ENCODE measurements around the gene SGCG. TPM values are rescaled to one million over a fixed set of nuclear protein-coding genes. Genes with fewer than 3 reads are reported as not detected.
"Not testable (repeated sequence)": the region's sequence is repeated elsewhere in the genome, so short reads cannot be mapped to it uniquely, and the experiment has no call there.

SGCG gene
- total and polyA plus RNA-seq, 5 donors from 2014 or later = not detected

DNA sequence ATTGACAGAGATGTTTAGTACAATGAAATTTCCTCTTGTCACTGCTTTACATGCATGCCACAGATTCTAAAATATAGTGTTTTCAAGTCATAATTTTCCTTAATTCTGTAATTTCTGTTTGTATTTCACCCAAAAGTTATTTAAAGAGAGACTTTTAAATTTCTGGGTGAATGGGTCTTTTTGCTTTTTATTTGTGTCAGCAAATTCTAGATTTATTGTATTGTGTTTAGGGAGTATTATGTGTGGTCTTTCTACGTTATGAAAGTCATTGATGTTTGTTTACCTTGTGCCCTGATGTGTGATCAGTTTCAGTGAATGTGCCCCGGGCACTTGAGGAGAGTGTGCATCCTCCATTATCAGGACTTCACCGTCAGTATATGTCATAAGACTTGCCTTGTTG, 92.7 kb downstream of the SGCG start:
- no peaks in the 10 kb centered on the region for H3K9me3 ChIP-seq (ENCODE audit: control insufficient read depth in 2 of 2, low read length in 2 of 2)
- Mint-ChIP-seq H3K9me3 (peaks cover 0 to 3% (median 0%) of the 10 kb centered on the region in 7 donors), H3K27me3 (peaks cover 2% of the 10 kb centered on the region), H3K4me1 (no peaks in the 10 kb centered on the region), H3K36me3 (no peaks in the 10 kb centered on the region), H3K4me3 (no peak overlapping the region), H3K27ac (no peak overlapping the region)
- ATAC-seq (ENCODE audit: low read depth in 2 of 2) (no peak), DNase-seq (no peak)
- no peak overlapping the region for H3K4me3 ChIP-seq (ENCODE audit: low read depth, low read length)
- H3K27ac ChIP-seq (ENCODE audit: insufficient read depth, low read length, poor library complexity, severe bottlenecking) = no peak overlapping the region
- no peaks in the 10 kb centered on the region for H3K36me3 ChIP-seq (ENCODE audit: control insufficient read depth, insufficient read depth, low read length)
- no peaks in the 10 kb centered on the region for H3K27me3 ChIP-seq (ENCODE audit: control insufficient read depth, insufficient read depth, low read length)
- H3K4me1 ChIP-seq (ENCODE audit: control insufficient read depth, insufficient read depth, low read length, poor library complexity, severe bottlenecking) = no peaks in the 10 kb centered on the region

DNA sequence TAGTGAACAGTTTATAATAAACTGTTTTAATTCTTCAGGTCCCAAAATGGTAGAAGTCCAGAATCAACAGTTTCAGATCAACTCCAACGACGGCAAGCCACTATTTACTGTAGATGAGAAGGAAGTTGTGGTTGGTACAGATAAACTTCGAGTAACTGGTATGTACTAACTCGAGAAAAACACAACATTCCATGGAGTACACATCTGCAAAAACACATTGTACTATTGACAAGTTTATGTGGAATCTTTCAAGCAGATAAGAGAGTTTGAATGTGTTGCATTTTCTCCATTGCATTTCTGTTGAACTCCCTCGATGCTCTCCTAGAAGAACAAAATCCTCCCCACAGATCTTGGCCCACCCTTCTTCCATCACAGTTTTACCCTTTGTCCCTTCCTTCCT, 98.5 kb downstream of the SGCG start:
- no peaks in the 10 kb centered on the region for H3K4me1 ChIP-seq (ENCODE audit: control insufficient read depth, insufficient read depth, low read length, poor library complexity, severe bottlenecking)
- H3K27me3 ChIP-seq (ENCODE audit: control insufficient read depth, insufficient read depth, low read length) = no peaks in the 10 kb centered on the region
- H3K27ac ChIP-seq (ENCODE audit: insufficient read depth, low read length, poor library complexity, severe bottlenecking) = no peak overlapping the region
- no peak for DNase-seq
- peaks cover 4% of the 10 kb centered on the region for H3K27me3 Mint-ChIP-seq
- peaks cover 0 to 2% of the 10 kb centered on the region in 2 experiments for H3K9me3 ChIP-seq (ENCODE audit: control insufficient read depth in 2 of 2, low read length in 2 of 2)
- H3K4me1 Mint-ChIP-seq = no peaks in the 10 kb centered on the region
- H3K36me3 ChIP-seq (ENCODE audit: control insufficient read depth, insufficient read depth, low read length) = no peaks in the 10 kb centered on the region
- ATAC-seq (ENCODE audit: low read depth in 2 of 2) = no peak
- H3K4me3 ChIP-seq (ENCODE audit: low read depth, low read length) = no peak overlapping the region
- H3K36me3 Mint-ChIP-seq = no peaks in the 10 kb centered on the region
- no peak overlapping the region for H3K27ac Mint-ChIP-seq
- H3K9me3 Mint-ChIP-seq = peaks cover 0 to 6% (median 1%) of the 10 kb centered on the region in 7 donors
- H3K4me3 Mint-ChIP-seq = no peak overlapping the region

DNA sequence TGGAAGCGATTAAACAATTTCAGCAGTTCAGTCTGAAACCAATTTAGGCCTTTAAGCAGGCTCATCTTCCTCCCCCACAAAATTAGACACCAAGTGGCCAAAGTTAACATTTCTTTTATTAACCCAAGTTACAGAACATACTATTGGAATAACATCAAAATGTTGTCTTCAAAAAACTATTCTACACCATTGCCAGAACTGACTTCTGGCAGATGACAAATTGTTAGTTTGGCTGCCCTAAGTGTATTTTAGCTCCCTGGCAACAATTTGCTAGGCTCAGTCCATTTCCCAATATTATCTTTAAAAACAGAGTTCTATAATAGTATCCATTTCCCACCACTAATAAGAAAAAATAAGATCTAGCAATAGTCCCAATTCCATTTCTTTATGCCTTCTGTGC, 107.8 kb downstream of the SGCG start:
- Mint-ChIP-seq H3K27ac (no peak overlapping the region), H3K4me3 (no peak overlapping the region)
- no peak for ATAC-seq (ENCODE audit: low read depth in 2 of 2)

GRCh38 chr13:23288995-23289394, 108.2 kb downstream of the SGCG start:
- Mint-ChIP-seq H3K36me3 (no peaks in the 10 kb centered on the region), H3K27ac (no peak overlapping the region), H3K9me3 (peaks cover 0 to 6% (median 0%) of the 10 kb centered on the region in 7 donors), H3K27me3 (peaks cover 8% of the 10 kb centered on the region), H3K4me1 (no peaks in the 10 kb centered on the region), H3K4me3 (no peak overlapping the region)
- Histone ChIP-seq H3K4me3 (ENCODE audit: low read depth, low read length) (no peak overlapping the region), H3K9me3 (ENCODE audit: control insufficient read depth in 2 of 2, low read length in 2 of 2) (no peaks in the 10 kb centered on the region), H3K4me1 (ENCODE audit: control insufficient read depth, insufficient read depth, low read length, poor library complexity, severe bottlenecking) (no peaks in the 10 kb centered on the region), H3K27ac (ENCODE audit: insufficient read depth, low read length, poor library complexity, severe bottlenecking) (no peak overlapping the region), H3K27me3 (ENCODE audit: control insufficient read depth, insufficient read depth, low read length) (peaks cover 5% of the 10 kb centered on the region), H3K36me3 (ENCODE audit: control insufficient read depth, insufficient read depth, low read length) (no peaks in the 10 kb centered on the region)
- ATAC-seq (ENCODE audit: low read depth in 2 of 2) (no peak), DNase-seq (no peak)

More for the DNA sequence above, 107.8 kb downstream of the SGCG start:
- Histone ChIP-seq H3K4me1 (ENCODE audit: control insufficient read depth, insufficient read depth, low read length, poor library complexity, severe bottlenecking) (no peaks in the 10 kb centered on the region), H3K36me3 (ENCODE audit: control insufficient read depth, insufficient read depth, low read length) (no peaks in the 10 kb centered on the region), H3K27ac (ENCODE audit: insufficient read depth, low read length, poor library complexity, severe bottlenecking) (no peak overlapping the region), H3K27me3 (ENCODE audit: control insufficient read depth, insufficient read depth, low read length) (peaks cover 5% of the 10 kb centered on the region), H3K9me3 (ENCODE audit: control insufficient read depth in 2 of 2, low read length in 2 of 2) (no peaks in the 10 kb centered on the region), H3K4me3 (ENCODE audit: low read depth, low read length) (no peak overlapping the region)
- Mint-ChIP-seq H3K36me3 (no peaks in the 10 kb centered on the region), H3K4me1 (no peaks in the 10 kb centered on the region), H3K9me3 (peaks cover 0 to 6% (median 0%) of the 10 kb centered on the region in 7 donors), H3K27me3 (peaks cover 8% of the 10 kb centered on the region)
- no peak for DNase-seq

DNA sequence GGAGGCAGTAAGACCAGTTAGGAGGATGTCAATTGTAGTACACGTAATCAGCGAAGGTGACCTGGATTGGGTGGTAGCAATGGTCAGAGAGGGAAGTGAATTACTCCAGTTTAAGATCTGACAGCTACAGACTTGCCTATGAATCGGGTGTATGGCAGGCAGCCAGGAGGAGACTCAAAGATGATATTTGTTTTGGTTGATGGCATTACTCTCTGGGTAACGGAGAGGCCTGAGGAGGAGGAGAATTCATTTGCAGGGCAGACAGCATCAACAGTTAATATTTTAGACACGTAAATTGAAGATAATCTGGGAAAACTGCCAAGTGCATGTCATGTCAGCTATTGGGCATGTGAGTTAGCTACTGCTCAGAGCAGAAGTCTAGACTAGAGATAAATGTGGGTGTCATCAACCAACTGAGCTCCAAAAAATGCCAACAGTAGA, 109.2 kb downstream of the SGCG start:
- no peak for DNase-seq
- Mint-ChIP-seq H3K4me3 (no peak overlapping the region), H3K27ac (no peak overlapping the region), H3K4me1 (no peaks in the 10 kb centered on the region), H3K36me3 (no peaks in the 10 kb centered on the region), H3K9me3 (peaks cover 0 to 5% (median 0%) of the 10 kb centered on the region in 7 donors), H3K27me3 (peaks cover 8% of the 10 kb centered on the region)
- Histone ChIP-seq H3K27ac (ENCODE audit: insufficient read depth, low read length, poor library complexity, severe bottlenecking) (no peak overlapping the region), H3K36me3 (ENCODE audit: control insufficient read depth, insufficient read depth, low read length) (no peaks in the 10 kb centered on the region), H3K4me3 (ENCODE audit: low read depth, low read length) (no peak overlapping the region), H3K9me3 (ENCODE audit: control insufficient read depth in 2 of 2, low read length in 2 of 2) (no peaks in the 10 kb centered on the region), H3K27me3 (ENCODE audit: control insufficient read depth, insufficient read depth, low read length) (peaks cover 5% of the 10 kb centered on the region), H3K4me1 (ENCODE audit: control insufficient read depth, insufficient read depth, low read length, poor library complexity, severe bottlenecking) (no peaks in the 10 kb centered on the region)
- ATAC-seq (ENCODE audit: low read depth in 2 of 2) = no peak

GRCh38 chr13:23292586-23292985, 111.8 kb downstream of the SGCG start:
- Histone ChIP-seq H3K9me3 (ENCODE audit: control insufficient read depth in 2 of 2, low read length in 2 of 2) (no peaks in the 10 kb centered on the region), H3K27ac (ENCODE audit: insufficient read depth, low read length, poor library complexity, severe bottlenecking) (no peak overlapping the region), H3K27me3 (ENCODE audit: control insufficient read depth, insufficient read depth, low read length) (peaks cover 3% of the 10 kb centered on the region), H3K4me1 (ENCODE audit: control insufficient read depth, insufficient read depth, low read length, poor library complexity, severe bottlenecking) (no peaks in the 10 kb centered on the region), H3K4me3 (ENCODE audit: low read depth, low read length) (no peak overlapping the region), H3K36me3 (ENCODE audit: control insufficient read depth, insufficient read depth, low read length) (no peaks in the 10 kb centered on the region)
- Mint-ChIP-seq H3K9me3 (peaks cover 0 to 5% (median 0%) of the 10 kb centered on the region in 7 donors), H3K27me3 (peaks cover 20% of the 10 kb centered on the region), H3K4me1 (no peaks in the 10 kb centered on the region), H3K4me3 (no peak overlapping the region), H3K27ac (no peak overlapping the region), H3K36me3 (no peaks in the 10 kb centered on the region)
- no peak for DNase-seq
- no peak for ATAC-seq (ENCODE audit: low read depth in 2 of 2)

DNA sequence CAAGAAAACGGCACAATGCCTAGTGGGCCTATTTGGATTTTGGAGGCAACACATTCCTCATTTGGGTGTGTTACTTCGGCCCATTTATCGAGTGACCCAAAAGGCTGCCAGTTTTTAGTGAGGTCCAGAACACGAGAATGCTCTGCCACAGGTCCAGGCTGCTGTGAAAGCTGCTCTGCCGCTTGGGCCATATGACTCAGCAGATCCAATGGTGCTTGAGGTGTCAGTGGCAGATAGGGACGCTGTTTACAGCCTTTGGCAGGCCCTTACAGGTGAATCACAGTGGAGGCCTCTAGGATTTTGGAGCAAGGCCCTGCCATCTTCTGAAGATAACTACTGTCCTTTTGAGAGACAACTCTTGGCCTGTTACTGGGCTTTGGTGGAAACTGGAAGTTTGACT, 134.1 kb downstream of the SGCG start:
- H3K27ac ChIP-seq (ENCODE audit: insufficient read depth, low read length, poor library complexity, severe bottlenecking); H3K27ac Mint-ChIP-seq; H3K4me1 Mint-ChIP-seq; H3K27me3 Mint-ChIP-seq; H3K4me3 Mint-ChIP-seq; H3K9me3 Mint-ChIP-seq; H3K27me3 ChIP-seq (ENCODE audit: control insufficient read depth, insufficient read depth, low read length); H3K36me3 Mint-ChIP-seq; H3K4me1 ChIP-seq (ENCODE audit: control insufficient read depth, insufficient read depth, low read length, poor library complexity, severe bottlenecking); ATAC-seq (ENCODE audit: low read depth in 2 of 2); DNase-seq; H3K4me3 ChIP-seq (ENCODE audit: low read depth, low read length); H3K9me3 ChIP-seq (ENCODE audit: control insufficient read depth in 2 of 2, low read length in 2 of 2); H3K36me3 ChIP-seq (ENCODE audit: control insufficient read depth, insufficient read depth, low read length): not testable (repeated sequence)

- H3K36me3 ChIP-seq (ENCODE audit: control insufficient read depth, insufficient read depth, low read length) = no peaks in the 10 kb centered on the region
- H3K4me1 Mint-ChIP-seq = peaks cover 3 to 17% (median 13%) of the 10 kb centered on the region in 4 donors
- no peak overlapping the region for H3K27ac Mint-ChIP-seq
- DNase-seq (no peak), ATAC-seq (ENCODE audit: low read depth in 2 of 2) (no peak)
- peaks cover 0 to 2% (median 0%) of the 10 kb centered on the region in 7 donors for H3K9me3 Mint-ChIP-seq
- H3K4me3 ChIP-seq (ENCODE audit: low read depth, low read length) = no peak overlapping the region
- H3K27ac ChIP-seq (ENCODE audit: insufficient read depth, low read length, poor library complexity, severe bottlenecking) = no peak overlapping the region
- no peaks in the 10 kb centered on the region for H3K9me3 ChIP-seq (ENCODE audit: control insufficient read depth in 2 of 2, low read length in 2 of 2)
- H3K4me3 Mint-ChIP-seq = no peak overlapping the region
- peaks cover 8% of the 10 kb centered on the region for H3K4me1 ChIP-seq (ENCODE audit: control insufficient read depth, insufficient read depth, low read length, poor library complexity, severe bottlenecking)
- H3K27me3 ChIP-seq (ENCODE audit: control insufficient read depth, insufficient read depth, low read length) = no peaks in the 10 kb centered on the region
- H3K36me3 Mint-ChIP-seq = no peaks in the 10 kb centered on the region
- peaks cover 8% of the 10 kb centered on the region for H3K27me3 Mint-ChIP-seq
Observed at GRCh38 chr13:23319883-23320224, 139.1 kb downstream of the SGCG start.

Data from CD4-positive, CD25-positive, alpha-beta regulatory T cell (primary cell).